Stimulated activated CD4-positive, alpha-beta T cell treated with anti-CD3 and anti-CD28 coated beads, Interleukin-4, amount 100 ng/mL, for 1 hour (primary cell): ENCODE measurements around the gene PEAR1.
A peak's percentile ranks its signal among the peaks of the same experiment; 100 is the strongest.

ENCODE experiments used
- DNase-seq: peaks from one replicate; pipeline ENCODE4 v3.0.0-alpha.2; 2020

PEAR1 gene

GRCh38 chr1:156901966-156902915 is 8.7 kb downstream of the PEAR1 start:
- no peak for DNase-seq

GRCh38 chr1:156903328-156904091 is 10.0 kb downstream of the PEAR1 start:
- DNase-seq, result no peak

- DNase-seq, result no peak
Measured at GRCh38 chr1:156904187-156904959, 10.9 kb downstream of the PEAR1 start.

- DNase-seq, result no peak
Measured at GRCh38 chr1:156905176-156905575, 11.7 kb downstream of the PEAR1 start.

GRCh38 chr1:156905651-156906050 is 12.1 kb downstream of the PEAR1 start:
- DNase-seq, result no peak

DNA sequence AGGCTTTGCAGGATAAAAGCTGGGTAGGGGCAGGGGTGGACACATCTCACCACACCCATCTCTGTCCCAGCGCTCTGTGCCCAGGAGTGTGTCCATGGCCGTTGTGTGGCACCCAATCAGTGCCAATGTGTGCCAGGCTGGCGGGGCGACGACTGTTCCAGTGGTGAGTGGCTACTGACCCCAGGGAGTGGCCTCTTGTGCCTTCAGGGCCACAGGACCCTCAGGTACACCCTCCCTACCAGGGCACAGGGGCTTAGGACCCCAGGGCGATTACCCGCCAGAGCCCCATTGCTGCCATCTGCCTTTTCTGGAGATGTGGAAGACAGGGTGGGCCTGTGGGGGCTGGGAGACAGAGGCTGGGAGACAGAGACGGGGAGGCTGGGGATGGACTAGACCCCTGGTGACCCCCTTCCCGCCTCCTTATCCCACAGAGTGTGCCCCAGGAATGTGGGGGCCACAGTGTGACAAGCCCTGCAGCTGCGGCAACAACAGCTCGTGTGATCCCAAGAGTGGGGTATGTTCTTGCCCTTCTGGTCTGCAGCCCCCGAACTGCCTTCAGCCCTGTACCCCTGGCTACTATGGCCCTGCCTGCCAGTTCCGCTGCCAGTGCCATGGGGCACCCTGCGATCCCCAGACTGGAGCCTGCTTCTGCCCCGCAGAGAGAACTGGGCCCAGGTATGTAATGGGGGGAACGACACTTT is 12.8 kb downstream of the PEAR1 start:
- DNase-seq, result no peak

- DNase-seq, result no peak
Measured at GRCh38 chr1:156908541-156908940, 15.0 kb downstream of the PEAR1 start.

GRCh38 chr1:156908955-156909354 is 15.4 kb downstream of the PEAR1 start:
- DNase-seq, result no peak

GRCh38 chr1:156909671-156910070 is 16.2 kb downstream of the PEAR1 start:
- DNase-seq, result no peak

- DNase-seq, result peak; percentile 63
Measured at GRCh38 chr1:156910309-156910782, 16.8 kb downstream of the PEAR1 start.

- DNase-seq, result no peak
Measured at GRCh38 chr1:156911577-156912298, 18.2 kb downstream of the PEAR1 start.

GRCh38 chr1:156912310-156912709 is 18.8 kb downstream of the PEAR1 start:
- no peak for DNase-seq

DNA sequence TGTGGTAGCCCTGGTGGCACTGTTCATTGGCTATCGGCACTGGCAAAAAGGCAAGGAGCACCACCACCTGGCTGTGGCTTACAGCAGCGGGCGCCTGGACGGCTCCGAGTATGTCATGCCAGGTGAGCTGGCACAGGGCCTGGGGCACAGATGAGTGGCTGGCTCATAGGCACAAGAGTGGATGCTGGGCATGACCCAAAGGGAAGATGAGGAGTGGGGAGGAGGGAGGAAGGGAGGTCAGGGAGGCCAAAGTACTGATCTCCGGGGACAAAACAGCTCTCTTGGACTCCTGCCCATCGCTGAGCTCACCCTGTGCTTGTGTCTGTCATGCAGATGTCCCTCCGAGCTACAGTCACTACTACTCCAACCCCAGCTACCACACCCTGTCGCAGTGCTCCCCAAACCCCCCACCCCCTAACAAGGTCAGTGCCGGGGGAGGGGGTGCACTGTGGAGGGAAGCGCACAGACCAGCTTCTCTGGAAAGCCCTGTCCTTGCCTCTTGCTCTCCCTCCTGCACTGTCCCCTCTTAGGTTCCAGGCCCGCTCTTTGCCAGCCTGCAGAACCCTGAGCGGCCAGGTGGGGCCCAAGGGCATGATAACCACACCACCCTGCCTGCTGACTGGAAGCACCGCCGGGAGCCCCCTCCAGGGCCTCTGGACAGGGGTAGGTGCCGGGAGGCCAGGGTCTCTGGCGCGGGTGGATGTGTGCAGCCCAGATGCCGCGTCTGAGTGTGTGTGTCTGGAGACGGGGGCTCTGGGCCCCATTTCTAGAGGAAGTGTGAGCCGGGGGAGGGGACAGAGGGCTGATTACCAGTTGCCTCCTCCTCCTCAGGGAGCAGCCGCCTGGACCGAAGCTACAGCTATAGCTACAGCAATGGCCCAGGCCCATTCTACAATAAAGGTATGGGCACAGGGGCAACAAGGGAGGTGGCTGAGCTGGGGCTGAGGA is 19.6 kb downstream of the PEAR1 start:
- no peak for DNase-seq

DNA sequence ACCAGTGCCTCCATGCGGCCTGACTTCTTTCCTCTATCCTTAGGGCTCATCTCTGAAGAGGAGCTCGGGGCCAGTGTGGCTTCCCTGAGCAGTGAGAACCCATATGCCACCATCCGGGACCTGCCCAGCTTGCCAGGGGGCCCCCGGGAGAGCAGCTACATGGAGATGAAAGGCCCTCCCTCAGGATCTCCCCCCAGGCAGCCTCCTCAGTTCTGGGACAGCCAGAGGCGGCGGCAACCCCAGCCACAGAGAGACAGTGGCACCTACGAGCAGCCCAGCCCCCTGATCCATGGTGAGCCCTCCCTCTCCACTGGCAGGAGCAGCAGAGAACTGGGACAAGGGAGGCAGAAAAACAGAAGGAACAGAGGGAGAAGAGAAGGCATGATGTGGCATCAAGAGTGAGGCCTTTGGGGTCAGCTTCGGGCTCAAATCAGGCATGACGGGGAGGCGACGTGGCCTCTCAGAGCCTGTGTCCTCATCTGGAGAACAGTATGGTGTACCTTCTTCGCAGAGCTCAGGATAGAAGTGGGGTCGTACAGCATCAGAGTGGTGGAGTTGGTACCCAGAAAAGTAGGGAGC is 20.4 kb downstream of the PEAR1 start:
- DNase-seq, result no peak

GRCh38 chr1:156914440-156914856 is 20.9 kb downstream of the PEAR1 start:
- DNase-seq, result no peak

GRCh38 chr1:156920233-156921052 is 26.9 kb downstream of the PEAR1 start, which contains the start of gene LRRC71:
TSS of gene LRRC71 (plus strand) at chr1:156920632. CDS start at chr1:156920804, 172 bp downstream.
- DNase-seq, result peak; percentile 74

- DNase-seq, result no peak
Measured at GRCh38 chr1:156921053-156921529, 27.6 kb downstream of the PEAR1 start.

- DNase-seq, result no peak
Measured at GRCh38 chr1:156922986-156923669, 29.6 kb downstream of the PEAR1 start.
